ENCODE results near the gene PRAMEF14.
"Not testable (repeated sequence)": the region's sequence is repeated elsewhere in the genome, so short reads cannot be mapped to it uniquely, and the experiment has no call there.

GRCh38 chr1:13394761-13395160, 47.8 kb upstream of the PRAMEF14 start:
- not testable (repeated sequence) for TF ChIP-seq CTCF (IDR thresholded peaks at IDR 0.05; ENCODE audit: insufficient read depth, low read depth, low read length); EZH2 (IDR thresholded peaks at IDR 0.05; ENCODE audit: insufficient read depth, low read length)
